SU-DHL-6 (cell line): Measurements from ENCODE around the gene HHAT.

Experiments used
- H2AFZ ChIP-seq: fragments of 200-600 bp; sonication (generic); 2 replicates; pipeline ENCODE4 v1.6.1; 2014; ENCODE audit warnings: low read depth, mild to moderate bottlenecking, moderate library complexity, mixed read lengths, antibody characterized with exemption, low read length; ENCODE audit not compliant: severe bottlenecking
- H3F3A ChIP-seq: fragments of 200-600 bp; shearing (Covaris generic); 2 replicates; pipeline ENCODE4 v1.6.0; 2016; ENCODE audit warnings: antibody characterized with exemption, mild to moderate bottlenecking; ENCODE audit not compliant: insufficient read depth
- H3K27ac ChIP-seq: fragments of 200-600 bp; sonication (generic); 2 replicates; pipeline ENCODE4 v1.5.1; 2016; ENCODE audit warnings: low read depth, mild to moderate bottlenecking, low read length, moderate library complexity, mixed read lengths
- H3K27me3 ChIP-seq: fragments of 200-600 bp; sonication (generic), shearing (Covaris generic); 2 replicates; pipeline ENCODE4 v1.6.0; 2014; ENCODE audit warnings: mild to moderate bottlenecking, low read length
- H3K36me3 ChIP-seq: fragments of 200-600 bp; sonication (generic); 2 replicates; pipeline ENCODE4 v1.6.1; 2014; ENCODE audit warnings: mild to moderate bottlenecking, low read length, mixed read lengths
- H3K4me2 ChIP-seq: fragments of 300-600, 200-600 bp; shearing (Covaris generic), sonication (generic); 2 replicates; pipeline ENCODE4 v1.6.0; 2014; ENCODE audit warnings: low read length, low read depth, mild to moderate bottlenecking; ENCODE audit not compliant: poor library complexity, severe bottlenecking
- H3K4me3 ChIP-seq: fragments of 200-600 bp; sonication (generic); 2 replicates; pipeline ENCODE4 v1.5.1; 2014; ENCODE audit warnings: antibody characterized with exemption, low read length, mild to moderate bottlenecking, mixed read lengths; ENCODE audit not compliant: insufficient read depth, poor library complexity, severe bottlenecking
- H3K79me2 ChIP-seq: fragments of 200-600 bp; sonication (generic); 2 replicates; pipeline ENCODE4 v1.6.1; 2014; ENCODE audit warnings: mild to moderate bottlenecking, low read length, moderate library complexity; ENCODE audit not compliant: insufficient read depth
- H3K9ac ChIP-seq: fragments of 200-600 bp; sonication (generic); 2 replicates; pipeline ENCODE4 v1.7.0; 2014; ENCODE audit warnings: mild to moderate bottlenecking, low read length
- H3K9me2 ChIP-seq: fragments of 200-600 bp; sonication (generic); replicated peaks from 2 replicates; pipeline ENCODE4 v1.6.1; 2014; ENCODE audit warnings: low read length; ENCODE audit not compliant: insufficient read depth
- H3K9me3 ChIP-seq: fragments of 200-600 bp; sonication (generic); 2 replicates; pipeline ENCODE4 v1.6.1; 2014; ENCODE audit warnings: low read length, mixed read lengths; ENCODE audit not compliant: insufficient read depth
- H4K20me1 ChIP-seq: fragments of 200-600 bp; sonication (generic); 2 replicates; pipeline ENCODE4 v1.6.1; 2014; ENCODE audit warnings: low read depth, mild to moderate bottlenecking, antibody characterized with exemption, low read length, moderate library complexity, mixed read lengths
- CTCF ChIP-seq: fragments of 200-600 bp; sonication (generic); IDR thresholded peaks from one replicate; pipeline ENCODE4 v1.5.1; 2017; ENCODE audit warnings: antibody characterized with exemption, mild to moderate bottlenecking, low read length, moderate library complexity; ENCODE audit not compliant: insufficient read depth, poor library complexity, severe bottlenecking
- EZH2phosphoT487 ChIP-seq: fragments of 200-600 bp; sonication (generic), shearing (Covaris generic); conservative IDR thresholded peaks from 2 replicates; pipeline ENCODE4 v1.6.1; 2018; ENCODE audit warnings: mild to moderate bottlenecking, antibody characterized with exemption, low read length, moderate library complexity, mixed read lengths

HHAT gene

GRCh38 chr1:210289248-210289647 is 39.5 kb upstream of the HHAT start:
- Histone ChIP-seq H3K27me3 (no peaks in the 10 kb centered on the region), H3K9me3 (no peaks in the 10 kb centered on the region), H3K27ac (no peak overlapping the region), H3K4me3 (no peak overlapping the region), H3K36me3 (no peaks in the 10 kb centered on the region), H4K20me1 (no peaks in the 10 kb centered on the region), H3K9ac (no peak overlapping the region), H3K9me2 (no peaks in the 10 kb centered on the region), H2AFZ (no peak overlapping the region), H3K4me2 (no peak overlapping the region), H3K79me2 (no peaks in the 10 kb centered on the region), H3F3A (no peaks in the 10 kb centered on the region)
- no peak for TF ChIP-seq CTCF
- TF ChIP-seq EZH2phosphoT487, result no peak

- TF ChIP-seq CTCF (no peak), EZH2phosphoT487 (no peak)
- Histone ChIP-seq H3K27ac (no peak overlapping the region), H4K20me1 (no peaks in the 10 kb centered on the region), H3K4me3 (no peak overlapping the region), H3K9ac (no peak overlapping the region), H3K4me2 (no peak overlapping the region), H3K9me2 (no peaks in the 10 kb centered on the region), H3K9me3 (no peaks in the 10 kb centered on the region), H3K79me2 (no peaks in the 10 kb centered on the region), H3F3A (no peaks in the 10 kb centered on the region), H3K36me3 (no peaks in the 10 kb centered on the region), H2AFZ (no peak overlapping the region), H3K27me3 (no peaks in the 10 kb centered on the region)
Measured at GRCh38 chr1:210291081-210291764, 37.5 kb upstream of the HHAT start.

GRCh38 chr1:210291786-210292230 is 36.9 kb upstream of the HHAT start:
- Histone ChIP-seq H3K27me3 (no peaks in the 10 kb centered on the region), H3K4me2 (no peak overlapping the region)

More at GRCh38 chr1:210291786-210292230, 36.9 kb upstream of the HHAT start:
- Histone ChIP-seq H3K9me3 (no peaks in the 10 kb centered on the region), H3K79me2 (no peaks in the 10 kb centered on the region), H3F3A (no peaks in the 10 kb centered on the region), H3K27ac (no peak overlapping the region), H3K9me2 (no peaks in the 10 kb centered on the region), H3K9ac (no peak overlapping the region), H3K4me3 (no peak overlapping the region), H4K20me1 (no peaks in the 10 kb centered on the region), H3K36me3 (no peaks in the 10 kb centered on the region), H2AFZ (no peak overlapping the region)
- TF ChIP-seq CTCF (no peak), EZH2phosphoT487 (no peak)
